GM12801 (cell line): ENCODE results near the gene POU6F2.

Experiments
- TF ChIP-seq, protein P1 (sequence below): IDR thresholded peaks from one replicate; pipeline ENCODE4 v1.5.1; 2011; ENCODE audit warnings: control low read depth; ENCODE audit not compliant: insufficient read length; ENCODE audit errors: extremely low read depth

The POU6F2 gene

DNA sequence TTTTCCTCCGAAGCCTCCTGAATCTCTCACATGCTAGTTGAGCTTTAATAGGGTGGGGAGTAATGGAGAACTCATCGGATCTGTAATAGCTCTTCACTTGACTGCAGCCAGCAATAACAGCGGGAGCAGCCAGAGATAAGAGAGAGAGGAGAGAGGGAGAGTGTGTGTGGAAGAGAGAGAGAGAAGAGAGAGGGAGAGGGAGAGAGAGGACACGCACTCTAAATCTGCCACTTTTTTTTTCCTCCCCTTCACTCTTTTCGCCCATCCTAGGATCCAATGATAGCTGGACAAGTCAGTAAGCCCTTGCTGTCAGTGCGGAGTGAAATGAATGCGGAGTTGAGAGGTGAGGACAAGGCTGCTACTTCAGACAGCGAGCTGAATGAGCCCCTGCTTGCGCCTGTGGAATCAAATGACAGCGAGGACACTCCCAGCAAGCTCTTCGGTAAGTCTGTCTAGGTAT lies 107.9 kb downstream of the POU6F2 start:
- TF ChIP-seq, protein P1, sequence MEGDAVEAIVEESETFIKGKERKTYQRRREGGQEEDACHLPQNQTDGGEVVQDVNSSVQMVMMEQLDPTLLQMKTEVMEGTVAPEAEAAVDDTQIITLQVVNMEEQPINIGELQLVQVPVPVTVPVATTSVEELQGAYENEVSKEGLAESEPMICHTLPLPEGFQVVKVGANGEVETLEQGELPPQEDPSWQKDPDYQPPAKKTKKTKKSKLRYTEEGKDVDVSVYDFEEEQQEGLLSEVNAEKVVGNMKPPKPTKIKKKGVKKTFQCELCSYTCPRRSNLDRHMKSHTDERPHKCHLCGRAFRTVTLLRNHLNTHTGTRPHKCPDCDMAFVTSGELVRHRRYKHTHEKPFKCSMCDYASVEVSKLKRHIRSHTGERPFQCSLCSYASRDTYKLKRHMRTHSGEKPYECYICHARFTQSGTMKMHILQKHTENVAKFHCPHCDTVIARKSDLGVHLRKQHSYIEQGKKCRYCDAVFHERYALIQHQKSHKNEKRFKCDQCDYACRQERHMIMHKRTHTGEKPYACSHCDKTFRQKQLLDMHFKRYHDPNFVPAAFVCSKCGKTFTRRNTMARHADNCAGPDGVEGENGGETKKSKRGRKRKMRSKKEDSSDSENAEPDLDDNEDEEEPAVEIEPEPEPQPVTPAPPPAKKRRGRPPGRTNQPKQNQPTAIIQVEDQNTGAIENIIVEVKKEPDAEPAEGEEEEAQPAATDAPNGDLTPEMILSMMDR = no peak

GRCh38 chr7:39086638-39087360 lies 109.1 kb downstream of the POU6F2 start:
- TF ChIP-seq, protein P1 = no peak

DNA sequence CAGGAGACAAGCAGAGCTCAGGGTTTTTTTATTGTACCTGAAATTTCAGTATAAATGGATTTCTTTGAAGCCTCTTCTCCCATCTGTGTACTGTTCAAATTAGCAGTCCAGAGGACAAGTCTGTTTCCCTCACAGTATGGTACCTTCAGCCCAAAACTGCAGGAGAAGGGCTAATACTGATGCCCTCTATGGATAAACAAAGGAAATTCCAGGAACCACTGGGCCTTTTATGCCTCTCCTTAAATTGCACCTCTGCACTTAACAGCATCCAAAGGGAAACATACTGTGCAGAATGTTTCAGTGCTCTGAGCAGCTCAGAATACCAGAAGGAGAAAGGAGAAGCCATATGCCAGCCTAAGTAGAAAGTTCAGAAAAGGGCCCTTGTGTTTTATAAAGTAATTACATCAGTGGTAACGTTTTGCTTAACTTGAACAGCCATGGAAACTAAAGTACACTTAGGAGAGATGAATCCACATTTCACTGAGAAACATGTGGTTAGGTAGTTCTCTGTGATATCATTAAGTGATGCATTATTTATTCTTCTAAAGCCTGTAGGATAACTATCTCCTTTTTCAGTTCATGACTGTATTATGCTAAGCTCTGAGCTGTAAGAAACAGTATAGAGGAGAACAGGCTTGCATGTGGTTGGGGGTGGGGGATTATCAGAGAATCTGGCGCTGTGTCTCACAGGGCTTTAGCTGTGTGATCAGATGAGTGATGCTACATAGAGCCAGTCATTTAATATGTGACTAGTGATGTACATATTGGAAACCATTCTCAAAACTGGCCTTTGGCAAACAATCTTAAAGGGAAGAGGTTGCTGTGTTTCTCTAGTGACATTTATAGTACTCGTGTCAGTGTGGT lies 111.3 kb downstream of the POU6F2 start:
- TF ChIP-seq, protein P1 = no peak

DNA sequence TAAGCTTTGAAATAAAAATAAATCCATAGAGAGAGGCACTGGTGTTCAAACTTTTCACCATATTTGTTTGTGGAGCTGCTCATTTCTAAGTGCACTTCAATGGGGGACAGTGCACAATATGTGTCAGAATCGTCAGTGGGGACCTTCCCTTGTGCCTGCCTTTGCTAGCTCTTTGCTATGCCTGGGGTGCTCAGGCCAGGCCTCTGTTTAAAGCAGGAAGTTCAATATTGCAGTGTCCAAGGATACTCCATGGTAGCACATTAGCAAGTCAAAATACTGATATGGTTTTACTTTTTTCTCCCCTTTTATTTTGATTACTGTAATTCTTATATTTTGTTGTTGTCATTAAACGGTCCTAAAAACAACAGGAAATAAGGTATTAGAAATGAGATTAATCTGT lies 113.4 kb downstream of the POU6F2 start:
- TF ChIP-seq, protein P1 = no peak

DNA sequence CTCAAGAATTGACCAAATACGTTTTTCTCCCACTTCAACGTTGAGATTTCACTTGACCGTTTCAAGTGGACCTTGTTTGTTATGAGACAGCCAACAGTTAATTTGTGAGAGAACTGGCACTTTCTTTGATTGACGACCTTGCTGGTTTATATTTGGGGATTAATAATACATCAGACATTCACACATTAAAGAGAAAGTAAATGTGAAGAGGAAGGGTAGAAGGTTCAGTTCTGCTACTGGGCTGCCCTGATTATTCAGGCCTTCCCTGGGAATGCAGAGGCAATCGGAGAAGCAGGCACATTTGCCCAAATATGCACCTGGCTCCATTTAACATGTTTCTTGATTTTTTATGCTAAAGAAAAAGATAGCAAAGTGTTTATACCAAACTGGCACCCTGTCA lies 114.1 kb downstream of the POU6F2 start:
- TF ChIP-seq, protein P1 = no peak

GRCh38 chr7:39094731-39095130 lies 117.0 kb downstream of the POU6F2 start:
- TF ChIP-seq, protein P1 = no peak

GRCh38 chr7:39095875-39096619 lies 118.3 kb downstream of the POU6F2 start:
- TF ChIP-seq, protein P1 = no peak
